Measurements from ENCODE around the gene SHC2.

DNA sequence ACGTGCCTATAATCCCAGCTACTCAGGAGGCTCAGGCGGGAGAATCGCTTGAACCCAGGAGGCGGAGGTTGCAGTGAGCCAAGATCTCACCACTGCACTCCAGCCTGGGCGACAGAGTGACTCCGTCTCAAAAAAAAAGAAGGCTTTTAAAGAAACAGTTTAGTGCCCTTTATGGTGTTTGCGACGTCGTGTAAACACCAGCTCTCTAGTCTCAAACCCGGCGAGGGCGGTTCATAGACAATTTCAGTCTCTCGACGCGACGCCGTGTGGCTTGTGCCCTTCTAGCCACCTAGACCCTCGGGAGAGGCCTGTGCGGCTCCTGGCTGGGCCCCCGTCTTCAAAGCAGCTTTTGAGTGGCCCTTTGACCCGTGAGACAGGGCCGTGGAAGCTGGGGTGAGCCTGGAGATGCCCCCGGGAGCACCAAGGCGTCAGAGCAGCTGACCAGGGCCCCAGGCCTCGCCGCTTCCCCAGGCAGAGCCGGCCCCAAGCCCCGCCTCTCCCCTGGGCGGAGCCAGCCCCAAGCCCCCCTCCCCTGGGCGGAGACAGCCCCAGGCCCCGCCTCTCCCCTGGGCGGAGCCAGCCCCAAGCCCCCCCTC, 30.4 kb upstream of the SHC2 start:
- TF ChIP-seq NFE2L1 (CRISPR knock-in tag; IDR thresholded peaks at IDR 0.05; ENCODE audit: borderline replicate concordance) (no peak), NFIC (IDR thresholded peaks at IDR 0.05; ENCODE audit: low read length) (no peak), SP4 (CRISPR knock-in tag; IDR thresholded peaks at IDR 0.05) (peak; percentile 77; the same call in 1 of the 2 replicates), TCF7L2 (IDR thresholded peaks at IDR 0.05; ENCODE audit: low read depth, low read length) (no peak), YY1 (IDR thresholded peaks at IDR 0.05; ENCODE audit: insufficient read depth, insufficient replicate concordance, low read depth, low read length) (no peak), ZNF749 (CRISPR knock-in tag; IDR thresholded peaks at IDR 0.05; ENCODE audit: borderline replicate concordance) (no peak), TAF15 (IDR thresholded peaks at IDR 0.05; ENCODE audit: low read depth, low read length, poor library complexity, severe bottlenecking) (no peak), SP2 (CRISPR knock-in tag; IDR thresholded peaks at IDR 0.05) (no peak), RFXAP (CRISPR knock-in tag; IDR thresholded peaks at IDR 0.05; ENCODE audit: borderline replicate concordance) (no peak), EZH2 (conservative IDR thresholded peaks at IDR 0.05; ENCODE audit: low read depth, low read length) (no peak)
- TF ChIP-seq, protein P1, sequence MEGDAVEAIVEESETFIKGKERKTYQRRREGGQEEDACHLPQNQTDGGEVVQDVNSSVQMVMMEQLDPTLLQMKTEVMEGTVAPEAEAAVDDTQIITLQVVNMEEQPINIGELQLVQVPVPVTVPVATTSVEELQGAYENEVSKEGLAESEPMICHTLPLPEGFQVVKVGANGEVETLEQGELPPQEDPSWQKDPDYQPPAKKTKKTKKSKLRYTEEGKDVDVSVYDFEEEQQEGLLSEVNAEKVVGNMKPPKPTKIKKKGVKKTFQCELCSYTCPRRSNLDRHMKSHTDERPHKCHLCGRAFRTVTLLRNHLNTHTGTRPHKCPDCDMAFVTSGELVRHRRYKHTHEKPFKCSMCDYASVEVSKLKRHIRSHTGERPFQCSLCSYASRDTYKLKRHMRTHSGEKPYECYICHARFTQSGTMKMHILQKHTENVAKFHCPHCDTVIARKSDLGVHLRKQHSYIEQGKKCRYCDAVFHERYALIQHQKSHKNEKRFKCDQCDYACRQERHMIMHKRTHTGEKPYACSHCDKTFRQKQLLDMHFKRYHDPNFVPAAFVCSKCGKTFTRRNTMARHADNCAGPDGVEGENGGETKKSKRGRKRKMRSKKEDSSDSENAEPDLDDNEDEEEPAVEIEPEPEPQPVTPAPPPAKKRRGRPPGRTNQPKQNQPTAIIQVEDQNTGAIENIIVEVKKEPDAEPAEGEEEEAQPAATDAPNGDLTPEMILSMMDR (CRISPR knock-in tag; IDR thresholded peaks at IDR 0.05) = no peak
- TF ChIP-seq, protein P2, sequence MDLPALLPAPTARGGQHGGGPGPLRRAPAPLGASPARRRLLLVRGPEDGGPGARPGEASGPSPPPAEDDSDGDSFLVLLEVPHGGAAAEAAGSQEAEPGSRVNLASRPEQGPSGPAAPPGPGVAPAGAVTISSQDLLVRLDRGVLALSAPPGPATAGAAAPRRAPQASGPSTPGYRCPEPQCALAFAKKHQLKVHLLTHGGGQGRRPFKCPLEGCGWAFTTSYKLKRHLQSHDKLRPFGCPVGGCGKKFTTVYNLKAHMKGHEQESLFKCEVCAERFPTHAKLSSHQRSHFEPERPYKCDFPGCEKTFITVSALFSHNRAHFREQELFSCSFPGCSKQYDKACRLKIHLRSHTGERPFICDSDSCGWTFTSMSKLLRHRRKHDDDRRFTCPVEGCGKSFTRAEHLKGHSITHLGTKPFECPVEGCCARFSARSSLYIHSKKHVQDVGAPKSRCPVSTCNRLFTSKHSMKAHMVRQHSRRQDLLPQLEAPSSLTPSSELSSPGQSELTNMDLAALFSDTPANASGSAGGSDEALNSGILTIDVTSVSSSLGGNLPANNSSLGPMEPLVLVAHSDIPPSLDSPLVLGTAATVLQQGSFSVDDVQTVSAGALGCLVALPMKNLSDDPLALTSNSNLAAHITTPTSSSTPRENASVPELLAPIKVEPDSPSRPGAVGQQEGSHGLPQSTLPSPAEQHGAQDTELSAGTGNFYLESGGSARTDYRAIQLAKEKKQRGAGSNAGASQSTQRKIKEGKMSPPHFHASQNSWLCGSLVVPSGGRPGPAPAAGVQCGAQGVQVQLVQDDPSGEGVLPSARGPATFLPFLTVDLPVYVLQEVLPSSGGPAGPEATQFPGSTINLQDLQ (CRISPR knock-in tag; IDR thresholded peaks at IDR 0.05) = no peak
- TF ChIP-seq, protein P3, sequence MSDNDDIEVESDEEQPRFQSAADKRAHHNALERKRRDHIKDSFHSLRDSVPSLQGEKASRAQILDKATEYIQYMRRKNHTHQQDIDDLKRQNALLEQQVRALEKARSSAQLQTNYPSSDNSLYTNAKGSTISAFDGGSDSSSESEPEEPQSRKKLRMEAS (IDR thresholded peaks at IDR 0.05) = peak; percentile 57
- TF ChIP-seq, protein P4, sequence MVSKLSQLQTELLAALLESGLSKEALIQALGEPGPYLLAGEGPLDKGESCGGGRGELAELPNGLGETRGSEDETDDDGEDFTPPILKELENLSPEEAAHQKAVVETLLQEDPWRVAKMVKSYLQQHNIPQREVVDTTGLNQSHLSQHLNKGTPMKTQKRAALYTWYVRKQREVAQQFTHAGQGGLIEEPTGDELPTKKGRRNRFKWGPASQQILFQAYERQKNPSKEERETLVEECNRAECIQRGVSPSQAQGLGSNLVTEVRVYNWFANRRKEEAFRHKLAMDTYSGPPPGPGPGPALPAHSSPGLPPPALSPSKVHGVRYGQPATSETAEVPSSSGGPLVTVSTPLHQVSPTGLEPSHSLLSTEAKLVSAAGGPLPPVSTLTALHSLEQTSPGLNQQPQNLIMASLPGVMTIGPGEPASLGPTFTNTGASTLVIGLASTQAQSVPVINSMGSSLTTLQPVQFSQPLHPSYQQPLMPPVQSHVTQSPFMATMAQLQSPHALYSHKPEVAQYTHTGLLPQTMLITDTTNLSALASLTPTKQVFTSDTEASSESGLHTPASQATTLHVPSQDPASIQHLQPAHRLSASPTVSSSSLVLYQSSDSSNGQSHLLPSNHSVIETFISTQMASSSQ (IDR thresholded peaks at IDR 0.05; ENCODE audit: low read depth) = no peak
- TF ChIP-seq, protein P4 (CRISPR knock-in tag; IDR thresholded peaks at IDR 0.05; ENCODE audit: borderline replicate concordance) = no peak
